Muscle of back (tissue), 11 donors: ENCODE data around the gene ORMDL2. TPM values are rescaled to one million over a fixed set of nuclear protein-coding genes. Genes with fewer than 3 reads are reported as not detected.
"Not testable (repeated sequence)": the region's sequence is repeated elsewhere in the genome, so short reads cannot be mapped to it uniquely, and the experiment has no call there.

ENCODE experiments used
- DNase-seq, 3 donors: peaks; one replicate each; pipeline versions ENCODE4 v3.0.0 to v3.0.0-alpha.2; 2013
- polyA plus RNA-seq, 10 donors: library from polyadenylated mRNA; unstranded; fragments of 120-200 nt; gene quantifications; one replicate each; pipeline ENCODE4 v1.2.1, GENCODE V29; 2013; ENCODE audit not compliant: insufficient read length in 10 of 10

The ORMDL2 gene
- polyA plus RNA-seq, 10 donors = 12.1 to 19.4 (median 16.7) TPM

DNA sequence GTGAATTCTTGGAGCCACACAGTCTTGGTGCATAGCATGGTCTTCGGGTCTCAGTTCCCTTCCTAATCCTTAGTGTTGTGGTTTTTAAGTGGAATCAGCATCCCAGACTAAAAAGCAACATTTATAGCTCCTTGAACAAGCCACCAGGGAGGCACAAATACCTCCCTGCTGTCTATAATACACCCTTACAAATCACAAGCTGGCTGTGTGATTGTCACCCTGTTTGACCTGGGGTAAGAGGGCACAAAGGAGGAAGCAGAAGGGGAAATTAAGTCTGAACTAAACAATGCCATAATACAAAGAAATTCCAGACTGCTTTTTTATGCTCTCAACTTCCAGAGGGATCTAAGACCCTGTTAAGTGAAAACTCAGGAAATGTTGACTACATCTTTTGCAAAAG, 32.6 kb downstream of the ORMDL2 start:
- DNase-seq = peak in 1 of 3 donors; percentile 35

DNA sequence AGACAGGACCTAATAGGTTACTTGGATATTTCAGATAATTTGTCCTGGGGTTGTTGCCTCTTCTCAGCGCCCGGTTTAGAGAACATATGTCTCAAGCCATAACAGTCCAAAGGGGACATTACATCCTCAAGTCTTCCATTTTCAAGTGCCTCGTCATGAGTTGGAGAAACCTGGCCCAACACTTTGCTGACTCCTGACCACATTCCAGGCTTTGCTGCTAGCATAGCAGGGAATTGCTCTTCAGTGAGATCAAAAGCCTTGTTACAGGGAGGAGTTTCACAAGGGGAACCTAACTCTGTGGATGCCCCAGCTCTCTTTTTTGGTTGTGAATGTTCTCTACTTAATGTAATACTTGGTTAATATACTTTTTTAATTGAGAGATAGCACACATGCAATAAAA, 33.1 kb downstream of the ORMDL2 start:
- no peak for DNase-seq

DNA sequence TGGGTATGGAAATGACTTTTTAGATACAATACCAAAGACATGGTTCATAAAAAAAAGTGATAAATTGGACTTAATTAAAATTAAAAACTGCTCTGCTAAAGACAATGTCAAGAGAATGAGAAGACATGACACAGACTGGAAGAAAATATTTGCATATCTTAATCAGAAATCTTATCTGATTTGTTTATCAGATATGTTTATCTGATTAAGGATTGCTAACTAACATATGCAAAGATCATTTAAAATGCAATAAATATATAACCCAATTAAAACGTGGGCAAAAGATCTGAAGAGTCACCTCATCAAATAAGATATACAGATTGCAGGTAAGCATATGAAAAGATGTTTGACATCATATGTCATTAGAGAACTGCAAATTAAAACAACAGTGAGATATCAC, 34.9 kb downstream of the ORMDL2 start:
- DNase-seq = no peak

DNA sequence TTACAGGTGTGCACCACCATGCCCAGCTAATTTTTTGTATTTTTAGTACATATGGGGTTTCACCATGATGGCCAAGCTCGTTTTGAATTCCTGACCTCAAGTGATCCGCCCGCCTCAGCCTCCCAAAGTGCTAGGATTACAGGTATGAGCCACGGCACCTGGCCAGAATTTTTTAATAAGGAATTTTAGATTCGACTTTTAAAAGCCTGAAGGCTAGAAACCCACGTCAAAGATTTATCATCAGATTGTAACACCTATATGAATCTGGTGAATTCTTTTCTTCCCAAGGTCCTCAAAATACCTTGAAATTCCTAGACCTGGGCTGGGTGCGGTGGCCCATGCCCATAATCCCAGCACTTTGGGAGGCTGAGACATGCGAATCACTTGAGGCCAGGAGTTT, 43.6 kb downstream of the ORMDL2 start:
- no peak for DNase-seq

DNA sequence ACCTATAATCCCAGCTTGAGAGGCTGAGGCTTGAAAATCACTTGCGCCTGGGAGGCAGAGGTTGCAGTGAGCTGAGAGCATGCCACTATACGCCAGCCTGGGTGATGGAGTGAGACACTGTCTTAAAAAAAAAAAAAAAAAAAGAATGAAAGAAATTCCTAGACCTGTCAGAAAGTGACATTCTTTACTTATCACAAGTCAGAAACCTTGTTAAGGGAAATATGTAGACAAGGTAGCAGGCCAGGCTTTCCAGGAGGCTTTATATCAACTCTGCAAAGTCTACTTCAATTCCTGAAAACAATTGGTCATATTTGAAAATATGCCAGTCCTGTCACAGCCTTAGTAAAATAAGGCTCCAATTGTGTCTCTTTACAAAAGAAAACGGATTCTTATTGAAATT, 44.0 kb downstream of the ORMDL2 start:
- no peak for DNase-seq

DNA sequence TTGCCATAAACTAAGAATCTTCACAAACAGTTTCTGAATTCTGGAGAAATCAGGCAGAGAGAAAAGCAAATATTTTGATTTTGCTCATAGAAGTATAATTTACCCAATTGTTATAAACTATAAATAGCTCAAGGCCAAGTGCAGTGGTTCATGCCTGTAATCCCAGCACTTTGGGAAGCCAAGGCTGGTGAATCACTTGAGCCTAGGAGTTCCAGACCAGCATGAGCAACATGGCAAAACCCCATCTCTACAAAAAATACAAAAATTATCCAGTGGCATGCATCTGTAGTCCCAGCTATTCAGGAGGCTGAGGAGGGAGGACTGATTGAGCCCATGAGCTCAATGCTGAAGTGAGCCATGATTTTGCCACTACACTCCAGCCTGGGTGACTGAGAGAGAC, 44.4 kb downstream of the ORMDL2 start:
- no peak for DNase-seq

DNA sequence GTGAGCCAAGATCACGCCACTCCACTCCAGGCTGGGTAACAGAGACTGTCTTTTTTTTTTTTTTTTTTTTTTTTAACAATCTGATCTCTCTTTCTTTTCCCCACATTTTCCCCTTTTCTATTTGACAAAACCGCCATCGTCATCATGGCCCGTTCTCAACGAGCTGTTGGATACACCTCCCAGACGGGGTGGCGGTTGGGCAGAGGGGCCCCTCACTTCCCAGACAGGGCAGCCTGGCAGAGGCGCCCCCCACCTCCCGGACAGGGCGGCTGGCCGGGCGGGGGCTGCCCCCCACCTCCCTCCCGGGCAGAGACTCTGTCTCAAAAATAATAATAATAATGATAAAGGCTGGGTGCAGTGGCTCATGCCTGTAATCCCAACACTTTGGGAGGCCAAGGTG, 45.1 kb downstream of the ORMDL2 start:
- DNase-seq = not testable (repeated sequence)

DNA sequence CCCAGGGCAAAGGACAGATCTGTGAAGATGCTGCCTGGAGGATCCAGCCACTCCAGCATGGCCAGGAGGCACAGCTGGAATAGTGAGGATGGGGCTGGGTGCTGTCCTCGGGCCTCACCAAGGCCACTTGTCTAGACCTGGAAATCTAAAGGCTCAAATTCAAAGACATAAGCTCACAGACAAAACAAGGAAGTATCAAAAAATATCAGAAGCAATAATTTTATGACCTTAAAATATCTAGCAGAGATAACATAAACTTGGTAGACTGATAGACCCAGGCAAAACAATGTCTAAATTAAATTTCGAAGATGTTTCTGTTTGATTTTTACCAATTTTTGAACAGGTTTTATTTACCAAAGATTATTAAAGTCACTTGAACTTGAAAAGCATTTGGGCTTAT, 47.5 kb downstream of the ORMDL2 start:
- DNase-seq = no peak

DNA sequence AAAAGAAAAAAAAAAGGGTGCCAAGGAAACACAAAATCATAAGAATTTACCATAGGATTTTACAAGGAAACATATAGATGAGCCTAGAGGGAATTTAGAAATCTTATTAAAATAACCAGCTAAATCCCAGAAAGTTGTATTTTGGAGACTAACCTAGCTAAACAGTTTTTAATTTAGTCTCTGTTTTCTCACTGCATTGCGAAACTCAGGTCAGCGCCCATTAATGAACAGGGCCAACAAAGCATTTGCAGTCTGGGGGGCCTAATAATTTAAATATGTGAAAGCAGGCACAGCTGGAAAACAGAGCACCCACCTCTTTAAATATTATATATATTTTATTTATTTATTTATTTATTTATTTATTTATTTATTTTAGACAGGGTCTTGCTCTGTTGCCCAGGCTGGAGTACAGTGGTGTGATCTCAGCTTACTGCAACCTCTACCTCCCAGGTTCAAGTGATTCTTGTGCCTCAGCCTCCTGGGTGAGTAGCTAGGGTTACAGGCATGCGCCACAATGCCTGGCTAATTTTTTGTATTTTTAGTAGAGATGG, 48.7 kb downstream of the ORMDL2 start:
- DNase-seq = not testable (repeated sequence)

Other genes starting within 250 kb of the ORMDL2 start
- gene OR2AP1, start 245.6 kb upstream of the ORMDL2 start, polyA plus RNA-seq = not detected
- not detected for gene OR10P1, start 181.1 kb upstream of the ORMDL2 start, polyA plus RNA-seq
- gene ITGA7, start 110.1 kb upstream of the ORMDL2 start, polyA plus RNA-seq = 100 to 1,000 TPM; 194 to 443 (median 371) TPM
- gene BLOC1S1, start 102.0 kb upstream of the ORMDL2 start, polyA plus RNA-seq = 100 to 1,000 TPM in 4 of 10 donors, 10 to 100 TPM in 6; 80.9 to 115 (median 99.5) TPM
- 10 to 100 TPM in 9 of 10 donors, 1 to 10 TPM in 1; 9.3 to 49.9 (median 19.5) TPM for gene RDH5, start 97.6 kb upstream of the ORMDL2 start, polyA plus RNA-seq
- 100 to 1,000 TPM; 694 to 894 (median 792) TPM for gene CD63, start 89.0 kb upstream of the ORMDL2 start, polyA plus RNA-seq
- gene GDF11, start 74.9 kb upstream of the ORMDL2 start, polyA plus RNA-seq = 10 to 100 TPM; 11.0 to 13.9 (median 12.5) TPM
- gene SARNP, start 317 bp upstream of the ORMDL2 start, polyA plus RNA-seq = 10 to 100 TPM; 62.5 to 85.4 (median 74.6) TPM
- 10 to 100 TPM; 20.1 to 26.6 (median 22.8) TPM for gene DNAJC14, start 11.5 kb downstream of the ORMDL2 start, polyA plus RNA-seq
- 1 to 10 TPM; 1.9 to 4.9 (median 3.4) TPM for gene MMP19, start 24.9 kb downstream of the ORMDL2 start, polyA plus RNA-seq
- 10 to 100 TPM; 18.2 to 28.2 (median 21.2) TPM for gene PYM1, start 109.9 kb downstream of the ORMDL2 start, polyA plus RNA-seq
- gene DGKA, start 113.1 kb downstream of the ORMDL2 start, polyA plus RNA-seq = 10 to 100 TPM; 12.8 to 49.9 (median 22.0) TPM
- gene PMEL, start 148.0 kb downstream of the ORMDL2 start, polyA plus RNA-seq = 10 to 100 TPM in 2 of 10 donors, 1 to 10 TPM in 5, under 1 TPM in 3; 0.71 to 38.1 (median 1.4) TPM
- 10 to 100 TPM; 21.0 to 42.1 (median 28.6) TPM for gene CDK2, start 148.8 kb downstream of the ORMDL2 start, polyA plus RNA-seq
- 100 to 1,000 TPM in 9 of 10 donors, 10 to 100 TPM in 1; 99.4 to 141 (median 121) TPM for gene RAB5B, start 156.0 kb downstream of the ORMDL2 start, polyA plus RNA-seq
- gene SUOX, start 179.2 kb downstream of the ORMDL2 start, polyA plus RNA-seq = 10 to 100 TPM; 11.8 to 16.9 (median 12.9) TPM
- gene IKZF4, start 203.0 kb downstream of the ORMDL2 start, polyA plus RNA-seq = 10 to 100 TPM in 1 of 10 donors, 1 to 10 TPM in 9; 5.5 to 11.3 (median 7.8) TPM
- gene RPS26, start 223.9 kb downstream of the ORMDL2 start, polyA plus RNA-seq = 100 to 1,000 TPM in 8 of 10 donors, 10 to 100 TPM in 2; 79.8 to 679 (median 311) TPM